ENCODE measurements around the gene FGD2. TPM values are rescaled to one million over a fixed set of nuclear protein-coding genes. Genes with fewer than 3 reads are reported as not detected.

FGD2 gene
- total RNA-seq, 1 experiment from 2014 or later: not detected

GRCh38 chr6:37019065-37019450 is 13.6 kb downstream of the FGD2 start:
- BruUV-seq (replicated peaks): no TSS peak
- intact Hi-C loops (cut with micrococcal nuclease; ENCODE audit: unreplicated experiment): loop anchor here (2.0 kb wide), 1 partner anchor 154 kb away; no protein-coding TSS in a partner anchor
- ChIA-PET CTCF (interaction anchor here (1.8 to 3.7 kb wide), 3 partner anchors 143 to 191 kb away, joined by 5 to 68 read pairs (median 17); no protein-coding TSS in a partner anchor), POLR2A (ENCODE audit: low non-redundant PET) (no interaction called here)
- TF ChIP-seq CTCF (conservative IDR thresholded peaks at IDR 0.05; ENCODE audit: low read depth, low read length) (no peak), EZH2 (IDR thresholded peaks at IDR 0.05; ENCODE audit: borderline replicate concordance, low read depth, low read length, poor library complexity, severe bottlenecking) (no peak)
- H3K27me3 ChIP-seq (replicated peaks; ENCODE audit: insufficient read depth, low read depth, low read length, poor library complexity): no peaks in the 10 kb centered on the region
- H3K4me3 ChIP-seq (ENCODE audit: low read depth, low read length, poor library complexity, severe bottlenecking): no peak overlapping the region
- H3K9me3 ChIP-seq (ENCODE audit: low read depth, low read length, poor library complexity, severe bottlenecking): no peaks in the 10 kb centered on the region
- no peak overlapping the region for H3K27ac ChIP-seq (ENCODE audit: low read depth, low read length, poor library complexity, severe bottlenecking)
- peak; percentile 20 for DNase-seq (ENCODE audit: low spot score)
- H3K36me3 ChIP-seq (ENCODE audit: insufficient read depth, low read length, poor library complexity, severe bottlenecking): no peaks in the 10 kb centered on the region
- no peaks in the 10 kb centered on the region for H3K4me1 ChIP-seq (ENCODE audit: insufficient read depth, low read length, poor library complexity, severe bottlenecking)

- H3K4me1 ChIP-seq (ENCODE audit: insufficient read depth, low read length, poor library complexity, severe bottlenecking): no peaks in the 10 kb centered on the region
- DNase-seq (ENCODE audit: low spot score): no peak
- H3K36me3 ChIP-seq (ENCODE audit: insufficient read depth, low read length, poor library complexity, severe bottlenecking): no peaks in the 10 kb centered on the region
- no peaks in the 10 kb centered on the region for H3K27me3 ChIP-seq (replicated peaks; ENCODE audit: insufficient read depth, low read depth, low read length, poor library complexity)
- POLR2A ChIA-PET (ENCODE audit: low non-redundant PET): no interaction called here
- intact Hi-C loops (cut with micrococcal nuclease; ENCODE audit: unreplicated experiment): no loop called here
- no peak overlapping the region for H3K27ac ChIP-seq (ENCODE audit: low read depth, low read length, poor library complexity, severe bottlenecking)
- TF ChIP-seq EZH2 (IDR thresholded peaks at IDR 0.05; ENCODE audit: borderline replicate concordance, low read depth, low read length, poor library complexity, severe bottlenecking) (no peak), CTCF (conservative IDR thresholded peaks at IDR 0.05; ENCODE audit: low read depth, low read length) (no peak)
- BruUV-seq (replicated peaks): no TSS peak
- no peak overlapping the region for H3K4me3 ChIP-seq (ENCODE audit: low read depth, low read length, poor library complexity, severe bottlenecking)
- CTCF ChIA-PET: interaction anchor here (1.6 to 3.7 kb wide), 3 partner anchors 29 to 190 kb away, joined by 3 to 68 read pairs (median 17); no protein-coding TSS in a partner anchor
- H3K9me3 ChIP-seq (ENCODE audit: low read depth, low read length, poor library complexity, severe bottlenecking): no peaks in the 10 kb centered on the region
Measured at GRCh38 chr6:37020381-37020780, 14.9 kb downstream of the FGD2 start.

GRCh38 chr6:37020812-37021211 is 15.4 kb downstream of the FGD2 start:
- Histone ChIP-seq H3K9me3 (ENCODE audit: low read depth, low read length, poor library complexity, severe bottlenecking) (no peaks in the 10 kb centered on the region), H3K4me3 (ENCODE audit: low read depth, low read length, poor library complexity, severe bottlenecking) (no peak overlapping the region), H3K27ac (ENCODE audit: low read depth, low read length, poor library complexity, severe bottlenecking) (no peak overlapping the region), H3K4me1 (ENCODE audit: insufficient read depth, low read length, poor library complexity, severe bottlenecking) (no peaks in the 10 kb centered on the region), H3K36me3 (ENCODE audit: insufficient read depth, low read length, poor library complexity, severe bottlenecking) (no peaks in the 10 kb centered on the region), H3K27me3 (replicated peaks; ENCODE audit: insufficient read depth, low read depth, low read length, poor library complexity) (no peaks in the 10 kb centered on the region)
- no TSS peak for BruUV-seq (replicated peaks)
- CTCF ChIA-PET: interaction anchor here (0.8 to 3.7 kb wide), 3 partner anchors 28 to 189 kb away, joined by 3 to 68 read pairs (median 4); no protein-coding TSS in a partner anchor
- no peak for DNase-seq (ENCODE audit: low spot score)
- TF ChIP-seq EZH2 (IDR thresholded peaks at IDR 0.05; ENCODE audit: borderline replicate concordance, low read depth, low read length, poor library complexity, severe bottlenecking) (no peak), CTCF (conservative IDR thresholded peaks at IDR 0.05; ENCODE audit: low read depth, low read length) (no peak)
- POLR2A ChIA-PET (ENCODE audit: low non-redundant PET): no interaction called here
- intact Hi-C loops (cut with micrococcal nuclease; ENCODE audit: unreplicated experiment): no loop called here
